Type B pancreatic cell (in vitro differentiated cells): Measurements from ENCODE around the gene CLEC2A. TPM values are rescaled to one million over a fixed set of nuclear protein-coding genes. Genes with fewer than 3 reads are reported as not detected.
A peak's percentile ranks its signal among the peaks of the same experiment; 100 is the strongest.

Experiments used
- DNase-seq: peaks from one replicate; pipeline ENCODE4 v3.0.0; 2021; ENCODE audit warnings: mixed read lengths; ENCODE audit not compliant: unreplicated experiment; ENCODE audit errors: extremely low spot score
- H3K27ac Mint-ChIP-seq: 2 replicates; pipeline ENCODE4 v1.8.0; 2021; ENCODE audit warnings: mild to moderate bottlenecking, mixed read lengths
- H3K27me3 Mint-ChIP-seq: 2 replicates; pipeline ENCODE4 v1.8.0; 2021; ENCODE audit warnings: mixed read lengths
- H3K36me3 Mint-ChIP-seq: 2 replicates; pipeline ENCODE4 v1.8.0; 2021; ENCODE audit warnings: mixed read lengths
- H3K4me1 Mint-ChIP-seq: one replicate; pipeline ENCODE4 v1.8.0; 2021; ENCODE audit warnings: mixed read lengths; ENCODE audit not compliant: unreplicated experiment
- H3K4me3 Mint-ChIP-seq: 2 replicates; pipeline ENCODE4 v1.8.0; 2021; ENCODE audit warnings: mild to moderate bottlenecking, mixed read lengths
- H3K9me3 Mint-ChIP-seq: 2 replicates; pipeline ENCODE4 v1.8.0; 2021; ENCODE audit warnings: mixed read lengths
- total RNA-seq: library from RNA; stranded (reverse); gene quantifications from 2 replicates; pipeline ENCODE4 v1.2.1, GENCODE V29; 2021; ENCODE audit warnings: low replicate concordance
- TF ChIP-seq, protein P1 (sequence below): fragments of 200-600 bp; sonication (generic); conservative IDR thresholded peaks from 2 replicates; pipeline ENCODE4 v1.5.0; 2021; ENCODE audit warnings: antibody characterized with exemption, mild to moderate bottlenecking

Gene CLEC2A
- total RNA-seq, 1 donor from 2014 or later, result not detected

DNA sequence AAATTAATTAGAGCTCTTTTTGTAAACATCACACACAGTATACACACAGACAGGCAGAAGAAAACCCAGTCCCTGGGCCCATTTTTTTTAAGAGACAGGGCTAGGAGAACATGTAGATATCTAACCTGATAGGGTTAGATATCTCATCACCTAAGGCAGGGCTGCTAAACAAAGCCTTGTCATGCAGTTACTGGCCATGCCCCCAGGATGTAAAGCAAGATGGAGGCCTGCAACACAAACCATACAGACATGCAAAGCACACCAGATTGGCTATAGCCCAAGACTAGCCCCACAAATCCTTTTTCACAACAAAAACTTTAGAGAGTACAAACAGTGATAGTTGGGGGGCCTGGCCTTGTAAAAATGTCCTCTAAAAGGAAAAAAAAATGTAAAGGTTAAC lies 20.5 kb downstream of the CLEC2A start:
- Mint-ChIP-seq H3K4me3 (no peak overlapping the region), H3K27me3 (no peaks in the 10 kb centered on the region), H3K4me1 (no peaks in the 10 kb centered on the region), H3K27ac (peak overlapping the region; percentile 50), H3K9me3 (peaks cover 19% of the 10 kb centered on the region), H3K36me3 (peaks cover 19% of the 10 kb centered on the region)
- no peak for DNase-seq
- TF ChIP-seq, protein P1, sequence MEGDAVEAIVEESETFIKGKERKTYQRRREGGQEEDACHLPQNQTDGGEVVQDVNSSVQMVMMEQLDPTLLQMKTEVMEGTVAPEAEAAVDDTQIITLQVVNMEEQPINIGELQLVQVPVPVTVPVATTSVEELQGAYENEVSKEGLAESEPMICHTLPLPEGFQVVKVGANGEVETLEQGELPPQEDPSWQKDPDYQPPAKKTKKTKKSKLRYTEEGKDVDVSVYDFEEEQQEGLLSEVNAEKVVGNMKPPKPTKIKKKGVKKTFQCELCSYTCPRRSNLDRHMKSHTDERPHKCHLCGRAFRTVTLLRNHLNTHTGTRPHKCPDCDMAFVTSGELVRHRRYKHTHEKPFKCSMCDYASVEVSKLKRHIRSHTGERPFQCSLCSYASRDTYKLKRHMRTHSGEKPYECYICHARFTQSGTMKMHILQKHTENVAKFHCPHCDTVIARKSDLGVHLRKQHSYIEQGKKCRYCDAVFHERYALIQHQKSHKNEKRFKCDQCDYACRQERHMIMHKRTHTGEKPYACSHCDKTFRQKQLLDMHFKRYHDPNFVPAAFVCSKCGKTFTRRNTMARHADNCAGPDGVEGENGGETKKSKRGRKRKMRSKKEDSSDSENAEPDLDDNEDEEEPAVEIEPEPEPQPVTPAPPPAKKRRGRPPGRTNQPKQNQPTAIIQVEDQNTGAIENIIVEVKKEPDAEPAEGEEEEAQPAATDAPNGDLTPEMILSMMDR, result no peak

DNA sequence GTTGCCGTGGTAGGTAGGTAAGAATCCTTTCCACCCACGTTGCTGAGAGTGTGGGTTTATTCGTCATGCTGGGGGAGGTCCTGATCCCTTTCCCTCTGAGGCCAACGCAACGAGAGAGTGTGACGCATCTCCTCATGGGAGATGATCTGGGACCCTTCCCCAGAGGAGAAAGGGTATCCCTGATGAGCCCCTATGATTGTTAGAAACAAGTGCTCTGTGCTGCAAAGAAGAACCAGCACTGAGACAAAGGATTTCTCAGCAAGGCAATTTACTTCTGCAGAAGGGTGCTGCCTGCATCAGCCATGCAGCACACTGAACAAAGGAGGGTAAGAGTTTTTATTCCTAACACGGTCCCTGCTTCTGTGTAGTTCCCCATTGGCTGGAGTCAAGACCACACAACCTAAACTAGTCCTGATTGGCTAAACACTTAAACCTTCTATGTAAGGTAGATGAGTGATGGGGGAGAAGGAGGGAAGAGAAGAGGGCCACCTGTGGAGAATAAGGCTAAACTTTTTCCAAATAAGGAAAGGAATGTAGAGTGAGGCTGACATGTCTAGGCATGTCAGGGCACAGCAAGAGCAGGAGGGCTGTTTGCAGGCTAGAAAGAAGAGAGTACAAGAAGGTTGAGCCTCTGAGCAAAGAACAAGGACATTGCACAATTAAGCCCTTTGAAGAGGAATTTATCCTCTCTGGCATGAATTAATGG lies 21.3 kb downstream of the CLEC2A start:
- H3K4me3 Mint-ChIP-seq, result no peak overlapping the region
- H3K9me3 Mint-ChIP-seq, result peaks cover 22% of the 10 kb centered on the region
- H3K27ac Mint-ChIP-seq, result peak overlapping the region; percentile 50
- no peak for DNase-seq
- peaks cover 19% of the 10 kb centered on the region for H3K36me3 Mint-ChIP-seq
- TF ChIP-seq, protein P1, result no peak
- H3K27me3 Mint-ChIP-seq, result no peaks in the 10 kb centered on the region
- no peaks in the 10 kb centered on the region for H3K4me1 Mint-ChIP-seq

DNA sequence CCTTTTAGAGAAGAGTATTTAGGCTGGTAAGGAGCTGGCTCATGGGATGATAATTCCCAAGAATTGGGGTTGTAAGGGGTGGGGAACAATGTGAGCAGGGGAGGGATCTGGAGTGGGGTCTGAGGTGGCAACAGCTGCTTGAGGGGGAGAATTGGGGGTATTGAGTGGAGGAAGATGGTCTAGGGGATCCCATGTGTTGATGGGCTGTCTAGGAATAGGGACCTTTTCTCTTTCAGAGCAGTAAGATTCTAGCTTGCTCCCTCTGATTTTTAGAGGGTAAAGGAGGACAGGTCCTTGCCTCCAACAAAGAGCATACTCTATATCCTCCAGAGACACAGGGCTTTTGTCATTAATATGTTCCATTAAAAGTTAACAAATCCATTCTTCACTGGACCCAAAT lies 22.4 kb downstream of the CLEC2A start:
- Mint-ChIP-seq H3K9me3 (peaks cover 22% of the 10 kb centered on the region), H3K27me3 (no peaks in the 10 kb centered on the region), H3K4me1 (no peaks in the 10 kb centered on the region), H3K4me3 (no peak overlapping the region), H3K27ac (no peak overlapping the region), H3K36me3 (peaks cover 23% of the 10 kb centered on the region)
- TF ChIP-seq, protein P1, result no peak
- DNase-seq, result no peak

DNA sequence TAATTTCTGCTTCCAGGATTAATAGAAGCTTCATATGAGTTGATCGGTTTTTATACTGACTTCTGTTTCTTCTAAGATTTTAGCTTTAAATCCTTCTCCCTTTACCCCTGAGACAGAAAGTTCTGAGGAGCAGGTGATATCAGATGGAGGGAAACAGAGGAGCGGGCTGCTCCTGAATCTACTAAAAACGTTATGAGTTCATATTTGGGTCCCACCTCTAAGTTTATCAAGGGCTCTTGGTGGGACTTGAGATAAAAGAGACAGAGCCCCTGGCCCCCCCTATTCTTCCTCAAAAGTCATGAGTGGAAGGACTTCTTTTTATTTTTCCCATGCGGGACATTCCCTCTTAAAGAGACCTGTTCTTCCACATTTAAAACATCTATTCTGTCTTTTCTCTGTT lies 23.8 kb downstream of the CLEC2A start:
- H3K27ac Mint-ChIP-seq, result no peak overlapping the region
- H3K4me3 Mint-ChIP-seq, result no peak overlapping the region
- no peaks in the 10 kb centered on the region for H3K27me3 Mint-ChIP-seq
- H3K36me3 Mint-ChIP-seq, result peaks cover 23% of the 10 kb centered on the region
- DNase-seq, result no peak
- TF ChIP-seq, protein P1, result no peak
- peaks cover 22% of the 10 kb centered on the region for H3K9me3 Mint-ChIP-seq
- H3K4me1 Mint-ChIP-seq, result no peaks in the 10 kb centered on the region

DNA sequence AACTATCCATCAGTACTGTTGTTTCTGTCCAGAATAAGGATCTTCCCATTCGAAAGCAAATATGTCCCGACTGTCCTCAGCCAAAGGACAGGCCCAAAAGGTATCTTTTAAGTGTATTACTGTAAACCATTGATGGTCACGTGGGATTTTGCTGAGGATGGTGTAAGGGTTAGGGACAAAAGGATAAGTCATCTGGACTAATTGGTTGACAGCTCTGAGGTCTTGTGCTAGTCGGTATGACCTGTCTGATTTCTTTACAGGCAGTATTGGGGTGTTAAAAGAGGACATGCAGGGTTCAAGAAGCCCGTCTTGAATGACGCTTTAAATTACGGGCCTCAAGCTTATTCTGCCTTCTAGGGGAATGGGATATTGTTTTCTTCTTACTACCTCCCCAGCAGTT lies 24.4 kb downstream of the CLEC2A start:
- Mint-ChIP-seq H3K36me3 (peaks cover 27% of the 10 kb centered on the region), H3K27me3 (no peaks in the 10 kb centered on the region), H3K4me3 (no peak overlapping the region), H3K27ac (no peak overlapping the region), H3K9me3 (peaks cover 27% of the 10 kb centered on the region), H3K4me1 (no peaks in the 10 kb centered on the region)
- TF ChIP-seq, protein P1, result no peak
- DNase-seq, result no peak

DNA sequence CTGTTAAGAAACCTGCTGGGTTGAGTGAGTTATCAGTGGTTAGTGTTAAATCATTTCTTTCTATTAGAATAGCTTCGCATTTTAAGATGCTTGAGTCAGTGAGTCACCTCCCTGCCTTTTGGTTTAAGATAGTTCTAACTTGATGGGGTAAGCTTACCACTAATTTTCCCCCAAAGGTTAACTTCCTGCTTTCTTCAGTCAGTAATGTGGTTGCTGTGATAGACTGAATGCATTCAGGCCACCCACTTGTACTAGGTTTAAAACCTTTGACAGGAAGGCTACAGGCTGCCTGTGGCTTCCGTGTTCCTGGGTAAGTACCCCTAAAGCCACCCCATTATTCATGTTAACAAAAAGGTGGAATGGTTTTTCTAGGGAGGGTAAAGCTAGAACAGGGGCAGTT lies 25.3 kb downstream of the CLEC2A start:
- H3K27me3 Mint-ChIP-seq, result no peaks in the 10 kb centered on the region
- no peak overlapping the region for H3K27ac Mint-ChIP-seq
- H3K4me3 Mint-ChIP-seq, result no peak overlapping the region
- no peak for DNase-seq
- H3K4me1 Mint-ChIP-seq, result no peaks in the 10 kb centered on the region
- TF ChIP-seq, protein P1, result no peak
- H3K9me3 Mint-ChIP-seq, result peaks cover 29% of the 10 kb centered on the region
- H3K36me3 Mint-ChIP-seq, result peaks cover 28% of the 10 kb centered on the region
